ENCODE results near the gene FDPS.

DNA sequence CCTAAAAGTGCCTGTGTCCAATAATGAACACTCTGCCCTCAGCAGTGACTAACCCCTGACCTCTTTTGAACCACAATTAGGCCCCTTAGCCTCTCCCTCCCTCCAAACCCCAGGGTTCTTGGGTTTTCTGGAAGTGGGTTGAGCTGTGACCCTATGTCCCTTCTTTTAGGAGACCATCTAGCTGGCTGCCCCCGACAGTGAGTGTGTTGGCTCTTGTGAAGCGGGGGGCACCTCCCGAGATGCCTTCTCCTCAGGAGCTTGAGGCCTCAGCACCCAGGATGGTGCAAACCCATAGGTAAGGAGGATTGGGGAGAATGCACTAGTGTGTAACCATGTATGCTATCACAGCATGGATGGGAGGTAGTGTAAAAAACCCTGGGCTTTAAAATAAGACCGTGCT, 19.3 kb downstream of the FDPS start:
- TF ChIP-seq, protein P1, sequence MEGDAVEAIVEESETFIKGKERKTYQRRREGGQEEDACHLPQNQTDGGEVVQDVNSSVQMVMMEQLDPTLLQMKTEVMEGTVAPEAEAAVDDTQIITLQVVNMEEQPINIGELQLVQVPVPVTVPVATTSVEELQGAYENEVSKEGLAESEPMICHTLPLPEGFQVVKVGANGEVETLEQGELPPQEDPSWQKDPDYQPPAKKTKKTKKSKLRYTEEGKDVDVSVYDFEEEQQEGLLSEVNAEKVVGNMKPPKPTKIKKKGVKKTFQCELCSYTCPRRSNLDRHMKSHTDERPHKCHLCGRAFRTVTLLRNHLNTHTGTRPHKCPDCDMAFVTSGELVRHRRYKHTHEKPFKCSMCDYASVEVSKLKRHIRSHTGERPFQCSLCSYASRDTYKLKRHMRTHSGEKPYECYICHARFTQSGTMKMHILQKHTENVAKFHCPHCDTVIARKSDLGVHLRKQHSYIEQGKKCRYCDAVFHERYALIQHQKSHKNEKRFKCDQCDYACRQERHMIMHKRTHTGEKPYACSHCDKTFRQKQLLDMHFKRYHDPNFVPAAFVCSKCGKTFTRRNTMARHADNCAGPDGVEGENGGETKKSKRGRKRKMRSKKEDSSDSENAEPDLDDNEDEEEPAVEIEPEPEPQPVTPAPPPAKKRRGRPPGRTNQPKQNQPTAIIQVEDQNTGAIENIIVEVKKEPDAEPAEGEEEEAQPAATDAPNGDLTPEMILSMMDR (IDR thresholded peaks at IDR 0.05): no peak
- TF ChIP-seq POLR2A (IDR thresholded peaks at IDR 0.05): no peak

Measured in heart left ventricle (tissue), 13 donors.